ENCODE data around the gene KCNJ10.
A peak's percentile ranks its signal among the peaks of the same experiment; 100 is the strongest.

KCNJ10 gene

DNA sequence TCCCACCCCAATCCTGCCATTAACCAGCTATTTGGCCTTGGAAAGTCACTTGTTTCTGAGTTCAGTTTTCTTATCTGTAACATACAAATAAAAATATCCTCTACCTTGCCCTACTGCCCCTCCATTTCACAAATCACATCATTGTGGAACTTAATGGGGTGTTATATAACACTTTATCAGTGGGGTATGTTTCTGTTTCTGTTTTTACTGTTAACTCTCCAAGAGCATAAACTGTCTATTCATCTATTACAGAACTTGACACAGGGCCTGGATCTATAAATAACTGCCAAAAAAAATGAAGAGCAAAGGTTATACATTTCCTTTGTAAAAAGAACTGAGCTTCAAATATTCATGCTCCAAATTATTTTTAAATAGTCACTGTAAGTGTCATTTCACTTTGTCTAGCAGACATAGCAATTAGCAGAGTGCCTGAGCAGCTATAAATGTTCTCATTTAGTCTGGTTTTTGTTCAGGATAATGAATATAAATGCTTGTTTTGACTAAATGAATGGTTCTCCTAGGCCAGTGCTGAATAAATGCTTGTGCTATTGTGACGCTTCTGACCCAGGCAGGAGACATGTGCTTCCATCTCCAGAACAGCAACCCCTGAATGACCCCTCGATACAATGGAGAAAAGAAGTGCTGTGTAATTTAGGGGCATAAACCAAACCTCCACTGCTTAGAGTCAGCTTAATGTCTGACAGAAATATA is 45.6 kb downstream of the KCNJ10 start:
- DNase-seq (ENCODE audit: low read depth, low spot score): no peak

GRCh38 chr1:160022330-160023310 is 47.3 kb downstream of the KCNJ10 start:
- DNase-seq (ENCODE audit: low read depth, low spot score): no peak

DNA sequence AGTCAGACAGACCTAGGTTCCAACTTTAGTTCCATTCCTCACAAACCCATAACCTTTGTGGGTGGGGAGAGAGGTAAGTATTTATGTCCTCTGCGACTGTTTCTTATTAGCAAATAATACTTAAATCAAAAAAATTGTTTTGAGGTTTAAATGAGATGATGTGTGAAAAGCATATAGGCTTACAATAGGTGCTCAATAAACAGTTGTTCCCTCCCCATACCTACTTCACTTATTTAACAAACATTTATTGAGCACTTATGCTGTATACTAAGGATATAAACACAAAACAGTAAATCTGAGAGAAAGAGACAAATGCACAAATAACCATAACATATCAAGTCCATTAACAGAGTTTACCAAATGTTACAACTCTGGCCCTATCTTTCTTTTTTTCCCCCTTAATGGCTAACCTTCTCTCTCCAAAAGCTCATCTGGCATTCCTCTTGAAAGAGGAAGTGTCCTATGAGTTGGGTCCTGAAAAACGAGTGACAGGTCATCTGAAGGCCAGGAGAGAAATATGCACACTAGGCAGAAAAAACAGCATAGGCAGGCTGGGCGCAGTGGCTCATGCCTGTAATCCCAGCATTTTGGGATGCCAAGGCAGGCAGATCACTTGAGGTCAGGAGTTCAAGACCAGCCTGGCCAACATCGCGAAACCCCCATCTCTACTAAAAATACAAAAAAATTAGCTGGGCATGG is 48.4 kb downstream of the KCNJ10 start:
- no peak for DNase-seq (ENCODE audit: low read depth, low spot score)

DNA sequence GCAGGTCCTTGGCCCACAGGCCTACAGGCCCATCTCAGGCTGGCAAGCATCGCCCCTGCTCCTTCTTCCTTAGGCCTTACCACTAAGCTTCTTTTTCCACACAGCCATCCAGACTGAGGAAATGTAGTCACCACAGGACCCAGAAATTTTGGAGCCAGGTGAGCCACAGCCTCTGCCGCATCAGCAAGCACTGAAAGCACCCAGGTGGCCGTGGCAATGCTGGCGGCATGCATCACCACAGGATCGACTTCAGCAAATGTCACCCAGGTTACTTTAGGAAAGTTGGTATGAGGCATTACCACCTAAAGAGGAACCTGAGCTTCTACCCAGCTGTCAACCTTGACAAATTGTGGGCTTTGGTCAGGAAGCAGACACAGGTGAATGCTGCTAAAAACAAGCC is 49.8 kb downstream of the KCNJ10 start:
- no peak for DNase-seq (ENCODE audit: low read depth, low spot score)

- DNase-seq (ENCODE audit: low read depth, low spot score): peak; percentile 64
Measured at GRCh38 chr1:160018900-160019299, 51.1 kb downstream of the KCNJ10 start.

GRCh38 chr1:160018347-160018746 is 51.6 kb downstream of the KCNJ10 start:
- DNase-seq (ENCODE audit: low read depth, low spot score): no peak

- no peak for DNase-seq (ENCODE audit: low read depth, low spot score)
Measured at GRCh38 chr1:160017592-160017991, 52.4 kb downstream of the KCNJ10 start.

DNA sequence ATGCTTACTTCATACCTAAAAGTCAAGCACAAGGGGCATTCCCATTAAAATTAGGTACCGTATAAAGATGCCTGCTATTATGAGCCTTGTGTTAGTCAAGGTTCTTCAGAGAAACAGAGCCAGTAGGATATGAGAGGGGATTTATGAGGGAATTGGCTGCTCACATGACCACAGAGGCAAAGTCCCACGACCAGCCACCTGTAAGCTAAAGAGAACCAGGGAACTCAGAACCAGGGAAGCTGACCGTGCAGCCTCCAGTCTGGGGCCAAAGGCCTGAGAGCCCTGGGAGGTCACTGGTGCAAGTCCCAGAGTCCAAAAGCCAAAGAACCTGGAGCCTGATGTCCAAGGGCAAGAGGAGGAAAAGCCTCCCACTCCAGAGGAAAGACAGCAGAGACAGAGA is 58.2 kb downstream of the KCNJ10 start:
- DNase-seq (ENCODE audit: low read depth, low spot score): no peak

- DNase-seq (ENCODE audit: low read depth, low spot score): no peak
Measured at GRCh38 chr1:160009801-160010200, 60.2 kb downstream of the KCNJ10 start.

DNA sequence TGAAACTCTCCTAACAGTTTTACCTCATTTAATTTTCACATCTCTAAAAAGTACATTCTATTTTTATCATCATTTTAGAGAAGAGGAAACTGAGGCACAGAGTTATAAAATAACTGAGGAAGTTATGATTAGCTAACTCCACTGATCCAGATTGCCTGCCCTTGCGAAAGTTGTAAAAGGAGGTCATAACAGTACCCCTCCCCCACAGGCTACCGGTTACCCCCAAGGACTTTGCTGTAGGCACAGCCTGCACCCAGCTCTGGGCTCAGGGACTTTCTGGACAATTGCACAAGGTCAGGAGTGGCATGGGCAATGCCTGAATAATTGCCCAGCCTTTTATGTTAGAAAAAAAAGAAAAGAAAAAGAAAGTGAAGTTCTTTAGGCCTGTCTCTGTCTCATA is 60.9 kb downstream of the KCNJ10 start:
- no peak for DNase-seq (ENCODE audit: low read depth, low spot score)

DNA sequence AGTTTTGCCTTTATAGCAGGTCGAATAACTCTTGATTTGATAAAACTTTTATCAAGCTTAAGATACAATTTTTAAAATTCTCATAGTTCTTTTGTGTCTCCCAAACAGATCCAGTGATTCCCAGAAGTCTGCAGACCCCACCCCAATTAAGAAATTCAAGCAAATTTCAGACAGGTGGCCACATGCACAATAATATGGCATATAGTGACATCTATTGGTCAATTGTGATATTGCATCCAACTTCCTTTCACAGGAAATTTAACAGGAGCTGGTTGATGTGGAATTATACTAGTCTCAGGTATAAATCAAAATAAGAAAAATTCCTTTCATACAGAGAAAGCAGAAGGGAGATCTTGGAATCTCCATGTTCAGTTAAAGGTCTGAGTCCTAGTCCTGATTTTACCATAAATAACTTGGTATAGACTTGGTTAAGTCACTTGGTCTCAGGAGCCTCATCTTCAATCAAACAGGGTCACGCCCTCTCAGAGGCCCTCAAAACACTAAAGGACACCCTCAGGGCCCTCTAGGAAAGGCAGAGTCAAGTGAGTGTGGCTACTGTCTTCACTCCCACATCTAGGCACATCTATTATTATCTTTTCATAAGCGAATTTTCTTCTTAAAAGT is 62.3 kb downstream of the KCNJ10 start:
- peak; percentile 69 for DNase-seq (ENCODE audit: low read depth, low spot score)

- DNase-seq (ENCODE audit: low read depth, low spot score): peak; percentile 80
Measured at GRCh38 chr1:160006312-160006940, 63.5 kb downstream of the KCNJ10 start.

- DNase-seq (ENCODE audit: low read depth, low spot score): no peak
Measured at GRCh38 chr1:160005070-160005469, 64.9 kb downstream of the KCNJ10 start.

DNA sequence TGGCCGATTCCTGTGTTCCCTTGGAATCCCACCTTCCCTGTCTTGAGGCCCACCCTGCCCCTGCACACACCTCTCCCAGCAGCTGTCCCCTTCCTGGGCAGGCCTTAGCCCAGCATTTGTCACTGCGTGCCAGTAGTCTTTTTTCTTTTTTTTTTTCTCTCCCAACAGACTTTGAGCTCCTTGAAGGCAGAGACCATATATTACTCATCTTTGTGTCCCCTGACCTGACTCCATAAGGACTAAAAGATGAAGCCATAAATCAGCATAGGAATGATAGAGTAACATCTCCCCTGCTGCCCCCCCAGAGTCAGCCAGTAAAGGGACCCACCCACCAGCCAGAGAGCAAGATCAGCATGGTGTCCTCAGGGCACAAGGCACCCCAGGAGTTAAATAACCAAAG is 65.5 kb downstream of the KCNJ10 start:
- DNase-seq (ENCODE audit: low read depth, low spot score): no peak

- DNase-seq (ENCODE audit: low read depth, low spot score): no peak
Measured at GRCh38 chr1:160004001-160004400, 66.0 kb downstream of the KCNJ10 start.

GRCh38 chr1:160001440-160001839 is 68.5 kb downstream of the KCNJ10 start:
- no peak for DNase-seq (ENCODE audit: low read depth, low spot score)

DNA sequence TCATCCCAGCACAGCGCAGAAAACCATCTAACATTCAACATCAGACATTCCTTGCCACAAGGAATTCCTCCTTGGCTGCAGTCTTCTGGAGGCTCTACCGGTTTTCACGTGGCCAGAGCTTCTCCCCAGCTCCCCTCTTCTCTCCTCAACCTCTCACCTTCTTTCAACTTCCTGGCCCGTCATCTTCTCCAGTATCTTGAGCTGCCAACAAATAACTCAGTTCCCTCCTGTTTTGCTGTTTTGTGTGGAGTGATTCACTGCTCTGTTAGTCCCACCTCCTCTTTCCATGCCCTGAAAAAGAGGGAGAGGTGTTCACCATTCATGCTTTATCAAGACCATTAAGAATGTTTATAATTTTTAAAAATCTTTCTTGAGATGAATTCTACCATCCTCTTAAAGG is 70.8 kb downstream of the KCNJ10 start:
- peak; percentile 19 for DNase-seq (ENCODE audit: low read depth, low spot score)

DNA sequence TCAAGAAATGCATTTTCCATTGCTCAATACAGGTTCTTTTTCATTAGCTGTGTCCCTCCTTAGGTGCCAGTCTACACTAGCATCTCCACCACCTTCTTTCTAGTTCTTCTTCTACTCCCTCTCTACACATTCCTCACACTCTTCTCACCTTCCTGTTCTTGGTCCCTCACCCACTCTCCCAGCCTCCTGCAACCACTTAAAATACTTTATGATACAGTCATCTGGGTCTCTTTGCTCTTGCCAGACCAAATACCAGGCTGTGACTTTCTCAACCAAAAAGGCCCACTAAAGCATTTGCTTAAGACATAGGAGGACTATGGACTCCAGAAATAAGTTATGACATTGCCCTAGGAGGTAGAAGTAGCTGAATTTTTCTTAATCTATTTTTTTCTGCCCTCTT is 73.3 kb downstream of the KCNJ10 start:
- DNase-seq (ENCODE audit: low read depth, low spot score): peak; percentile 85

DNA sequence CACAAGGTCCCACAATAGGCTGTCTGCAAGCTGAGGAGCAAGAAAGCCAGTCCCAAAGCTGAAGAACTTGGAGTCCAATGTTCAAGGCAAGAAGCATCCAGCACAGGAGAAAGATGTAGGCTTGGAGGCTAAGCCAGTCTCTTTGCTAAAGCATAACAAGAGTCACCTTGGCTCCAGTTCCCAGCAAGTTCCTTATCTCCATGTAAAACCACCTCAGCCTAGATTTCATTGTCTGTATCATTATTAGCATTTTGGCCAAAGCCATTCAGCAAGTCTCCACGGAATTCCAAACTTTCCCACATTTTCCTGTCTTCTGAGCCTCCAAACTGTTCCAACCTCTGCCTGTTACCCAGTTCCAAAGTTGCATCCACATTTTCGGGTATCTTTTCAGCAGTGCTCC is 75.1 kb downstream of the KCNJ10 start:
- no peak for DNase-seq (ENCODE audit: low read depth, low spot score)

- no peak for DNase-seq (ENCODE audit: low read depth, low spot score)
Measured at GRCh38 chr1:159993911-159994310, 76.0 kb downstream of the KCNJ10 start.

GRCh38 chr1:159992161-159992560 is 77.8 kb downstream of the KCNJ10 start:
- DNase-seq (ENCODE audit: low read depth, low spot score): no peak

All from astrocyte of the hippocampus (primary cell).